Tibial nerve (tissue), 4 donors: ENCODE results near the gene CSNK1G1. TPM values are rescaled to one million over a fixed set of nuclear protein-coding genes. Genes with fewer than 3 reads are reported as not detected.

Source experiments
- DNase-seq, 2 donors: peaks; one replicate each; pipeline ENCODE4 v3.0.0-alpha.2; 2019; ENCODE audit warnings: low spot score in 2 of 2
- H3K27ac ChIP-seq, 4 donors: fragments of 200-600 bp; sonication (generic) in 3 of 4; one replicate each; pipeline ENCODE4 v1.5.1; 2017 to 2019; ENCODE audit warnings: mild to moderate bottlenecking in 1 of 4
- H3K27me3 ChIP-seq, 2 donors: fragments of 200-600 bp; sonication (generic) in 1 of 2; one replicate each; pipeline versions ENCODE4 v1.5.1 to v1.6.0; 2017 to 2019
- H3K36me3 ChIP-seq, 3 donors: fragments of 200-600 bp; sonication (generic); one replicate each; pipeline ENCODE4 v1.5.1; 2018 to 2019
- H3K4me1 ChIP-seq, 4 donors: fragments of 200-600 bp; sonication (generic) in 3 of 4; one replicate each; pipeline ENCODE4 v1.5.1; 2017 to 2019
- H3K4me3 ChIP-seq, 4 donors: fragments of 200-600 bp; sonication (generic) in 3 of 4; one replicate each; pipeline ENCODE4 v1.5.1; 2017 to 2019; ENCODE audit warnings: mild to moderate bottlenecking in 1 of 4, moderate library complexity in 1 of 4
- H3K9me3 ChIP-seq, 4 donors: fragments of 200-600 bp; sonication (generic) in 3 of 4; one replicate each; pipeline ENCODE4 v1.5.1; 2017 to 2019
- EP300 ChIP-seq, 2 donors: sonication (generic); formaldehyde crosslinking; IDR thresholded peaks; one replicate each; pipeline ENCODE4 v1.6.1; 2017; ENCODE audit warnings: antibody characterized with exemption in 2 of 2, mild to moderate bottlenecking in 1 of 2
- POLR2A ChIP-seq, 2 donors: fragments of 450-650 bp; IDR thresholded peaks; one replicate each; pipeline ENCODE4 v1.6.1; 2017; ENCODE audit warnings: antibody characterized with exemption in 2 of 2, mild to moderate bottlenecking in 2 of 2, moderate library complexity in 2 of 2
- WGBS, 2 donors: methylation state at CpG; one replicate each; pipeline ENCODE4 v1.1.5; 2018; 5-methylcytosine and 5-hydroxymethylcytosine counted together
- total RNA-seq, 4 donors: library from RNA; depleted of rRNA; stranded (reverse); fragments of >200 nt; gene quantifications; one replicate each; pipeline ENCODE4 v1.1.0, GENCODE V29; 2016
- TF ChIP-seq, protein P1 (sequence below), 5 experiments: fragments of 200-600 bp in 3 of 5; fragments of 450-650 bp in 2 of 5; sonication (generic) in 3 of 5; IDR thresholded peaks; one replicate each; pipeline ENCODE4 v1.5.1; 2016 to 2019; ENCODE audit warnings: antibody characterized with exemption in 5 of 5, mild to moderate bottlenecking in 3 of 5, moderate library complexity in 2 of 5

The CSNK1G1 gene
- total RNA-seq, 4 donors from 2014 or later = 20.5 to 25.8 (median 22.5) TPM

DNA sequence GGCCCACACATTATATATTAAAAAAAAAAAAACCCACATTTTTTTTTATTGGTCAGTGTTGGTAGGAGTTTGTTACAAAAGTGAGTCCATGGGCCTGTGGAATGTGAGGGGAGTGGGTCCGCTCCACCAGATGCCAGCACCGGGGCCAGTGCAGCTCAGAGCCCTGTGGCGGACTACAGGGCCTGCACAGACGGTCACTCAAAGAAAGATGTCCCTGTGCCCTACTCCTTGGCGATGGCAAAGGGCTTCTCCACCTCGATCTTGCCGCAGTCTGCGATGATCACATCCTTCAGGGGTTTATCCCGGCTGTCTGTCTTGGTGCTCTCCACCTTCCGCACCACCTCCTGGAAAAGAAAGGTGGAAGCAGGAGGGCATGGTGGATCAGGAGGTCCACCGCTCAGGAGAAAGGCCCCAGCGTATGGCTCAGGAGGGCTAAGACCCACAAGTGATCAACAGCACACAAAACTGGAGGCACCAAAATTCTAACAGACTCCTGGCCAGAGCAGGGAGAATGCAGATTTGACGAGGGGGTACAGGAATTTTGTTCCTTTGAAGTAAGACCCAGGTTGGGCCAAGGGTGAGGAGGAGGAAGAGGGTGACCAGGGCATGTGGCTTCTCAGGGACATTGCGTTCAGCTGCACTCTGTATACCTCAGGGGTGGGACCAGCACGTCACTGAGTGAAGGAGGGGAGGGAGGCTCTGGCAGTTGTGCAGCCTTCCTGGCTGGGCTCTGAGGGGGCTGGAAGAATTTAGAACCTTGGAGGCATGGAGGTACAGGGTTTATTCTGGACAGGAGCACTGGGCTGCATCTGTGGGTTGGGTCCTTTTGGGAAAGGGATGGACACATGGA is 199.9 kb downstream of the CSNK1G1 start:
- no peak overlapping the region for H3K4me3 ChIP-seq
- DNase-seq = no peak
- H3K4me1 ChIP-seq = peaks cover 0 to 55% (median 34%) of the 10 kb centered on the region in 4 donors
- no peak overlapping the region for H3K27ac ChIP-seq
- TF ChIP-seq, protein P1, sequence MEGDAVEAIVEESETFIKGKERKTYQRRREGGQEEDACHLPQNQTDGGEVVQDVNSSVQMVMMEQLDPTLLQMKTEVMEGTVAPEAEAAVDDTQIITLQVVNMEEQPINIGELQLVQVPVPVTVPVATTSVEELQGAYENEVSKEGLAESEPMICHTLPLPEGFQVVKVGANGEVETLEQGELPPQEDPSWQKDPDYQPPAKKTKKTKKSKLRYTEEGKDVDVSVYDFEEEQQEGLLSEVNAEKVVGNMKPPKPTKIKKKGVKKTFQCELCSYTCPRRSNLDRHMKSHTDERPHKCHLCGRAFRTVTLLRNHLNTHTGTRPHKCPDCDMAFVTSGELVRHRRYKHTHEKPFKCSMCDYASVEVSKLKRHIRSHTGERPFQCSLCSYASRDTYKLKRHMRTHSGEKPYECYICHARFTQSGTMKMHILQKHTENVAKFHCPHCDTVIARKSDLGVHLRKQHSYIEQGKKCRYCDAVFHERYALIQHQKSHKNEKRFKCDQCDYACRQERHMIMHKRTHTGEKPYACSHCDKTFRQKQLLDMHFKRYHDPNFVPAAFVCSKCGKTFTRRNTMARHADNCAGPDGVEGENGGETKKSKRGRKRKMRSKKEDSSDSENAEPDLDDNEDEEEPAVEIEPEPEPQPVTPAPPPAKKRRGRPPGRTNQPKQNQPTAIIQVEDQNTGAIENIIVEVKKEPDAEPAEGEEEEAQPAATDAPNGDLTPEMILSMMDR (IDR thresholded peaks at IDR 0.05) = no peak
- TF ChIP-seq EP300 (IDR thresholded peaks at IDR 0.05) = no peak
- no peak for TF ChIP-seq POLR2A (IDR thresholded peaks at IDR 0.05)
- WGBS, 2 donors = 84 to 85% methylated on average over 15 of the region's 15 CpGs
- no peaks in the 10 kb centered on the region for H3K9me3 ChIP-seq
- H3K27me3 ChIP-seq = peaks cover 0 to 23% of the 10 kb centered on the region in 2 donors
- peaks cover 5 to 74% (median 43%) of the 10 kb centered on the region in 3 donors for H3K36me3 ChIP-seq

- Histone ChIP-seq H3K9me3 (no peaks in the 10 kb centered on the region), H3K27ac (peak overlapping the region in 2 of 4 donors; percentile 24 to 49), H3K27me3 (peaks cover 0 to 23% of the 10 kb centered on the region in 2 donors), H3K4me3 (peak overlapping the region in 2 of 4 donors; percentile 51 to 58), H3K4me1 (peaks cover 0 to 34% (median 24%) of the 10 kb centered on the region in 4 donors), H3K36me3 (peaks cover 5 to 51% (median 27%) of the 10 kb centered on the region in 3 donors)
- WGBS, 2 donors = 14% methylated on average over 11 to 12 of the region's 12 CpGs
- peak; percentile 73 to 85 for DNase-seq
- TF ChIP-seq POLR2A (IDR thresholded peaks at IDR 0.05) = no peak
- TF ChIP-seq EP300 (IDR thresholded peaks at IDR 0.05) = peak in 1 of 2 donors; percentile 52
- TF ChIP-seq, protein P1 (IDR thresholded peaks at IDR 0.05) = peak; percentile 92 to 98 (median 97)
Measured at GRCh38 chr15:64153480-64154367, 202.2 kb downstream of the CSNK1G1 start.

DNA sequence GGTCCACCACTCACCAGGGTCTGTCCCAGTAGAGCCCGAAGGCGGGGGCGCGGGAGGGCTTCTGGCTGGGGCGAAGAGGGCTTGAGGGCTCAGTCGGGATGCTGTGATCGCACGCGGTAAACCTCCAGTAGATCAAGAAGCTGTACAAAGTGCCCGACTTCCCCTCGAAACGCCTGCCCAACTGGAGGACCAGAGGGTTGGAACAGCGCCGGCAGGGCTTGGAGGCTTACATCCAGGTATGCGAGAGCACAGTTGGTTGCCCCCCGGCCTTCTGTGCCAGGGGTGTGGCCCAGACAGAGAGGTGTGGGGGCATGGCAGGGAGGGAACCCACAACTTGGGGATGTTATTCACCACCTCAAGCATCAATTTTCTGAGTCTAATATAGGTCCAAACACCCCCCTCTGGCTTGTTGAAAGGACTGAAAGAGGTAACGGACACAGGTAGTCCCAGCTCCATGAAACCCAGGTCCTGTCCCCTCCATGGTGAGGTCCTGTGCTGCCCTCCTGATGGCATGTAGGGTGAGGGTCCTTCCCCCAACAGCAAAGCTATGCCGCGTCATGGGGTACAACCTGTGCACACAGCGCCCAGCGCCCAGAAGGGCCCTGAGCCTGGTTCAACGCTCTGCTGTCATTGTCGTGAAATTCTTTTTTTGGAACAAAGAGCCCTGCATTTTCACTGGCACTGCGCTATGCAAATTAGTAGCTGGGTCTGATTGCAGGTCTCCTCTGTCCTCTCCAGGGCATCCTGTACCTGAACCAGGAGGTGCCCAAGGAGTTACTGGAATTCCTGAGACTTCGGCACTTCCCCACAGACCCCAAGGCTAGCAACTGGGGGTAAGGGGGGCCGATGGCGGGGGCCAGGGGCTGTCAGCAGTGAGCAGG is 203.2 kb downstream of the CSNK1G1 start:
- peak overlapping the region in 1 of 4 donors; percentile 49 for H3K27ac ChIP-seq
- H3K4me1 ChIP-seq = peaks cover 0 to 30% (median 23%) of the 10 kb centered on the region in 4 donors
- H3K36me3 ChIP-seq = peaks cover 5 to 42% (median 17%) of the 10 kb centered on the region in 3 donors
- peak overlapping the region; percentile 27 to 58 (median 42) for H3K4me3 ChIP-seq
- H3K9me3 ChIP-seq = no peaks in the 10 kb centered on the region
- H3K27me3 ChIP-seq = peaks cover 0 to 23% of the 10 kb centered on the region in 2 donors
- TF ChIP-seq, protein P1 (IDR thresholded peaks at IDR 0.05) = no peak
- TF ChIP-seq EP300 (IDR thresholded peaks at IDR 0.05) = no peak
- no peak for TF ChIP-seq POLR2A (IDR thresholded peaks at IDR 0.05)
- no peak for DNase-seq
- 26 to 33% methylated on average over 22 of the region's 27 CpGs for WGBS, 2 donors

DNA sequence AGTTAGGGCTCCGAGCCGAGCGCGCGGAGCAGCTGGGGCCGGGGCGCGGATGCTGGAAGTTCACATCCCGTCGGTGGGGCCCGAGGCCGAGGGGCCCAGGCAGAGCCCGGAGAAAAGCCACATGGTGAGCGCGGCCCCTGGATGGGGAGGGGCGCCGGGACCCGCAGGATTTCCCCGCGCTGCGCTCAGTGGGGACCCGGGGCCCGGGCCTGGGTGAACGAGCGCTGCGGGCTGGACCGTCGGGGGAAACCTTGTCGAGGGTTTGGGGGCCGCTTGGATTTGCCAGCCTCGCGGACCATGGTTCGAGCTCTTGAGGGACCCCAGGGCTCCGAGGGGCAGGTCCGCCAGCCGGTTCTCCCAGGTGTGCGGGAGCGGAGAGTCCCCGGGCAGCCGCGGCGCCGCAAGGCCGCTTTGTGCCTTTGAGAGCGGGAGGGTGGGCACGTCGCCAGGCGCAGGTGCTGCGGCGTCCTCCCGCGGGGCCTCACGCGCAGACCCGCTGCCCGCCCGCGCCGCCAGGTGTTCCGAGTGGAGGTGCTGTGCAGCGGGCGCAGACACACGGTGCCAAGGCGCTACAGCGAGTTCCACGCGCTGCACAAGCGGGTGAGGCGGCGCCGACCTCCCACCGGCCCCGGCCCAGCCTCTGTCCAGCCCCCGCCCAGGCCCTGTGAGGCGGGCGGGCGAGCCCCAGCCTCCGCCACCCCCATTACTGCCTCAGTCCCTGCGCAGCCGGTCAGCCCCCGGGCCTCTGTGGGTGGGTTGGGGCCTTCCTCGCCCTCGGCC is 204.1 kb downstream of the CSNK1G1 start, which contains the start of gene SNX22:
Gene SNX22, plus strand, starts transcription at position 5 of the 780 bp plus-strand sequence. Its CDS starts 45 bp downstream, at position 50.
- Histone ChIP-seq H3K9me3 (no peaks in the 10 kb centered on the region), H3K36me3 (peaks cover 5 to 33% (median 13%) of the 10 kb centered on the region in 3 donors), H3K27ac (peak within 1 kb of the TSS in 1 of 4 donors; percentile 35), H3K27me3 (peaks cover 0 to 23% of the 10 kb centered on the region in 2 donors), H3K4me1 (peaks cover 0 to 35% (median 23%) of the 10 kb centered on the region in 4 donors), H3K4me3 (peak within 1 kb of the TSS; percentile 27 to 58 (median 42))
- DNase-seq = no peak
- TF ChIP-seq POLR2A (IDR thresholded peaks at IDR 0.05) (no peak), EP300 (IDR thresholded peaks at IDR 0.05) (no peak)
- TF ChIP-seq, protein P1 (IDR thresholded peaks at IDR 0.05) = no peak
- 1 to 2% methylated on average over 35 to 40 of the region's 83 CpGs for WGBS, 2 donors
